Sigmoid colon (tissue), 4 donors: Measurements from ENCODE around the gene ZNF274.

ENCODE experiments used
- CTCF ChIP-seq, 4 experiments: fragments of 450-650 bp in 3 of 4; fragments of 200-600 bp in 1 of 4; IDR thresholded peaks; one replicate each; pipeline ENCODE4 v1.5.1; 2016 to 2019; ENCODE audit warnings: antibody characterized with exemption in 4 of 4, mild to moderate bottlenecking in 3 of 4, moderate library complexity in 2 of 4
- EP300 ChIP-seq, 4 donors: sonication (generic); formaldehyde crosslinking; IDR thresholded peaks; one replicate each; pipeline ENCODE4 v1.6.1; 2017; ENCODE audit warnings: antibody characterized with exemption in 4 of 4
- POLR2A ChIP-seq, 2 donors: fragments of 450-650 bp; IDR thresholded peaks; one replicate each; pipeline ENCODE4 v1.6.1; 2016; ENCODE audit warnings: antibody characterized with exemption in 2 of 2, mild to moderate bottlenecking in 2 of 2, moderate library complexity in 2 of 2

- TF ChIP-seq CTCF (IDR thresholded peaks at IDR 0.05), result no peak
- no peak for TF ChIP-seq POLR2A (IDR thresholded peaks at IDR 0.05)
- TF ChIP-seq EP300 (IDR thresholded peaks at IDR 0.05), result no peak
Measured at GRCh38 chr19:58150328-58150921, 32.4 kb upstream of the ZNF274 start, which contains the start of gene ZNF329.
